Osteoblast (primary cell): ENCODE measurements around the gene ERMP1. TPM values are rescaled to one million over a fixed set of nuclear protein-coding genes. Genes with fewer than 3 reads are reported as not detected.

ENCODE experiments used
- DNase-seq: peaks from one replicate; pipeline ENCODE4 v3.0.0; 2011; ENCODE audit warnings: low spot score, mixed read lengths; ENCODE audit not compliant: insufficient read length; ENCODE audit errors: missing footprints
- H2AFZ ChIP-seq: 2 replicates; pipeline ENCODE4 v1.6.0; 2011; ENCODE audit warnings: mild to moderate bottlenecking, low read length
- H3K27ac ChIP-seq: 2 replicates; pipeline ENCODE4 v1.5.1; 2011; ENCODE audit warnings: mild to moderate bottlenecking, low read depth, low read length, moderate library complexity
- H3K27me3 ChIP-seq: 2 replicates; pipeline ENCODE4 v1.6.0; 2012; ENCODE audit warnings: mild to moderate bottlenecking, control low read depth, inconsistent platforms, low read length, moderate library complexity; ENCODE audit not compliant: insufficient read depth
- H3K36me3 ChIP-seq: 2 replicates; pipeline ENCODE4 v1.5.1; 2011; ENCODE audit warnings: mild to moderate bottlenecking, low read length, control low read depth, moderate library complexity; ENCODE audit not compliant: insufficient read depth
- H3K4me1 ChIP-seq: 2 replicates; pipeline ENCODE4 v1.5.1; 2011; ENCODE audit warnings: mild to moderate bottlenecking, low read length, control low read depth, moderate library complexity; ENCODE audit not compliant: insufficient read depth
- H3K4me2 ChIP-seq: 2 replicates; pipeline ENCODE4 v1.6.0; 2011; ENCODE audit warnings: mild to moderate bottlenecking, low read length; ENCODE audit not compliant: insufficient read depth
- H3K4me3 ChIP-seq: fragments of 200-600 bp; sonication (generic); 3 replicates; pipeline ENCODE4 v1.5.1; 2012; ENCODE audit warnings: mild to moderate bottlenecking, low read length, inconsistent platforms; ENCODE audit not compliant: insufficient read depth
- H3K79me2 ChIP-seq: 2 replicates; pipeline ENCODE4 v1.6.0; 2012; ENCODE audit warnings: mild to moderate bottlenecking, low read length, control low read depth, inconsistent platforms; ENCODE audit not compliant: insufficient read depth
- H3K9me3 ChIP-seq: 2 replicates; pipeline ENCODE4 v1.5.1; 2011; ENCODE audit warnings: low read depth, low read length, control low read depth
- H4K20me1 ChIP-seq: 2 replicates; pipeline ENCODE4 v1.6.0; 2012; ENCODE audit warnings: mild to moderate bottlenecking, low read length, control low read depth; ENCODE audit not compliant: insufficient read depth
- CTCF ChIP-seq: IDR thresholded peaks from 2 replicates; pipeline ENCODE4 v1.5.1; 2011; ENCODE audit warnings: mild to moderate bottlenecking, low read depth, low read length, moderate library complexity; ENCODE audit errors: extremely low read depth
- total RNA-seq: library from RNA; depleted of rRNA; stranded (reverse); fragments of >200 nt; gene quantifications from 2 replicates; pipeline ENCODE4 v1.2.3, GENCODE V29; 2012

Gene ERMP1
- total RNA-seq, 1 donor: 6.5 TPM

- DNase-seq: no peak
- H3K27me3 ChIP-seq: no peaks in the 10 kb centered on the region
- no peak overlapping the region for H2AFZ ChIP-seq
- no peaks in the 10 kb centered on the region for H3K9me3 ChIP-seq
- no peaks in the 10 kb centered on the region for H4K20me1 ChIP-seq
- TF ChIP-seq CTCF: no peak
- no peaks in the 10 kb centered on the region for H3K79me2 ChIP-seq
- no peak overlapping the region for H3K4me2 ChIP-seq
- H3K4me1 ChIP-seq: no peaks in the 10 kb centered on the region
- H3K4me3 ChIP-seq: no peak overlapping the region
- peaks cover 62% of the 10 kb centered on the region for H3K36me3 ChIP-seq
- H3K27ac ChIP-seq: no peak overlapping the region
Measured at GRCh38 chr9:5773324-5773999, 59.5 kb downstream of the ERMP1 start.

- no peak for DNase-seq
- Histone ChIP-seq H4K20me1 (no peaks in the 10 kb centered on the region), H3K27me3 (no peaks in the 10 kb centered on the region), H2AFZ (no peak overlapping the region), H3K4me1 (no peaks in the 10 kb centered on the region), H3K79me2 (no peaks in the 10 kb centered on the region), H3K4me3 (no peak overlapping the region), H3K27ac (no peak overlapping the region), H3K9me3 (no peaks in the 10 kb centered on the region), H3K36me3 (peaks cover 77% of the 10 kb centered on the region), H3K4me2 (no peak overlapping the region)
- TF ChIP-seq CTCF: no peak
Measured at GRCh38 chr9:5767968-5768932, 64.7 kb downstream of the ERMP1 start.

GRCh38 chr9:5764130-5764868 is 68.6 kb downstream of the ERMP1 start:
- Histone ChIP-seq H3K79me2 (no peaks in the 10 kb centered on the region), H4K20me1 (no peaks in the 10 kb centered on the region), H2AFZ (no peak overlapping the region), H3K27ac (no peak overlapping the region), H3K4me2 (no peak overlapping the region), H3K36me3 (peaks cover 55% of the 10 kb centered on the region), H3K4me3 (no peak overlapping the region), H3K9me3 (no peaks in the 10 kb centered on the region), H3K27me3 (no peaks in the 10 kb centered on the region), H3K4me1 (no peaks in the 10 kb centered on the region)
- DNase-seq: no peak
- no peak for TF ChIP-seq CTCF
